Thyroid gland (tissue), 4 donors: ENCODE data around the gene ESPN.

Experiments
- POLR2A ChIP-seq, 2 donors: fragments of 450-650 bp; IDR thresholded peaks; one replicate each; pipeline ENCODE4 v1.6.1; 2017; ENCODE audit warnings: antibody characterized with exemption in 2 of 2, mild to moderate bottlenecking in 2 of 2, moderate library complexity in 1 of 2
- TF ChIP-seq, protein P1 (sequence below), 6 experiments: fragments of 200-600 bp in 3 of 6; fragments of 450-650 bp in 3 of 6; sonication (generic) in 3 of 6; IDR thresholded peaks; one replicate each; pipeline ENCODE4 v1.5.1; 2016 to 2019; ENCODE audit warnings: antibody characterized with exemption in 6 of 6, mild to moderate bottlenecking in 2 of 6, inconsistent platforms in 1 of 6, moderate library complexity in 1 of 6

DNA sequence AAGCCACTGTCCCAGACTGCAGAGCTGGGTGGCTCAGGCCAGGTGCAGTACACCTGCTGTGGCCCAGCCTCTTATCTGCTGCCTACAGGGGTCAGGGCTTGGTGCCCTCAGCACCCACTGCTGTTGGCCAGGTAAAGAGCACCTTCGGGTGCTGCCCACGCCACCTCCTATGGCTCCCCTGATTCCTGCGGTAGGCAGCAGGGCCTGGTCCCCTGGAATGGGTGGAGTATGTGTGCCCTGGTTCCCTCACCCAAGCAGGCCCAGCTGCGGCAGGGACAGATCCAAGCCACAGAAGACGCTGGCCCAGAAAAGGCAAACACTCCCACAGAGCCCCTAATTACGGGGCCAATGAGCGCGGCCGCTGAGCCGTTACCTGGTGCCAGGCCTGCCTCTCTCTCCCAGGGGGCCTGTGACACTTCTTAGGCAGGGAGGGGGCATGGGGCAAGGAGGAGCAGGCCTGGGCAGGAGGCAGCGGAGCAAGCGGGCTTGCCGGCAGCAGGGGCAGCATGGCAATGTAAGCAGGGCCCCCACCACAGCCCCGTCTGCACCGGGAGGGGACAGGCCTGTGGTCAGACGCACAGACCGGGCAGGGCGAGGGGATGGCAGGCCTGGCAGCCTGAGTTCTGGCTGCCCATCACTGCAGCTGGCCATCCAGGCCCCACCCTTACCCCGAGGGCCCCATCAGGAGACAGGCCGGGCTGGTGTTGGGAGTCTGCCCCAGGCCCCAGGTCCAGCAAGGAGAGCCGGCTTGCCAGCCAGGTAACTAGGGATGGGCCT is 19.0 kb downstream of the ESPN start:
- TF ChIP-seq, protein P1, sequence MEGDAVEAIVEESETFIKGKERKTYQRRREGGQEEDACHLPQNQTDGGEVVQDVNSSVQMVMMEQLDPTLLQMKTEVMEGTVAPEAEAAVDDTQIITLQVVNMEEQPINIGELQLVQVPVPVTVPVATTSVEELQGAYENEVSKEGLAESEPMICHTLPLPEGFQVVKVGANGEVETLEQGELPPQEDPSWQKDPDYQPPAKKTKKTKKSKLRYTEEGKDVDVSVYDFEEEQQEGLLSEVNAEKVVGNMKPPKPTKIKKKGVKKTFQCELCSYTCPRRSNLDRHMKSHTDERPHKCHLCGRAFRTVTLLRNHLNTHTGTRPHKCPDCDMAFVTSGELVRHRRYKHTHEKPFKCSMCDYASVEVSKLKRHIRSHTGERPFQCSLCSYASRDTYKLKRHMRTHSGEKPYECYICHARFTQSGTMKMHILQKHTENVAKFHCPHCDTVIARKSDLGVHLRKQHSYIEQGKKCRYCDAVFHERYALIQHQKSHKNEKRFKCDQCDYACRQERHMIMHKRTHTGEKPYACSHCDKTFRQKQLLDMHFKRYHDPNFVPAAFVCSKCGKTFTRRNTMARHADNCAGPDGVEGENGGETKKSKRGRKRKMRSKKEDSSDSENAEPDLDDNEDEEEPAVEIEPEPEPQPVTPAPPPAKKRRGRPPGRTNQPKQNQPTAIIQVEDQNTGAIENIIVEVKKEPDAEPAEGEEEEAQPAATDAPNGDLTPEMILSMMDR (IDR thresholded peaks at IDR 0.05), result no peak
- no peak for TF ChIP-seq POLR2A (IDR thresholded peaks at IDR 0.05)
